GM19452 (cell line): ENCODE data around the gene MRPL28.
"Not testable (repeated sequence)": the region's sequence is repeated elsewhere in the genome, so short reads cannot be mapped to it uniquely, and the experiment has no call there.

Experiments used
- ATAC-seq: cut with Tn5 transposase; IDR thresholded peaks from one replicate; pipeline ENCODE4 v1.9.1; 2021; ENCODE audit not compliant: unreplicated experiment

Gene MRPL28

DNA sequence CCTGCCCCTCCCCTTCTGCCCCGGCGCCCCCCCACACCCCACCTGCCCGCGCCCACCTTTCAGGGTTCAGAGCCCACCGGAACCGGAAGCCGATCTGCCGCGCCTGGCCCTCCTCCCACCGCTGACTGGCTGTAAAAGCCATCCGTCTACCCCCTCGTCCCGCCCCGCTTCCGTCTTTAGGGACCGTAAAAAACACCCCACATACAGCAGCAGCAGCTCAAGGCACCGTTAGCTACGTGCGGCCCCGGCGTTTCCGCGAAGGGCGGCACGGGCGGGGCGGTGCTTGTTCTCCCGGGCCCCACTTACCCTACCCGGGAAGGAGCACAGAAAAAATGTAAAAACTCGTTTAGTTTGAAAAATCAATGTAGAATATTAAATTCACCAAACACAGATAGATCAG, at the start of gene MRPL28:
Gene MRPL28 (minus strand): TSS at position 96 of the 400 bp plus-strand sequence. CDS start 320 bp downstream, outside the sequence.
- ATAC-seq, result peak; percentile 74

DNA sequence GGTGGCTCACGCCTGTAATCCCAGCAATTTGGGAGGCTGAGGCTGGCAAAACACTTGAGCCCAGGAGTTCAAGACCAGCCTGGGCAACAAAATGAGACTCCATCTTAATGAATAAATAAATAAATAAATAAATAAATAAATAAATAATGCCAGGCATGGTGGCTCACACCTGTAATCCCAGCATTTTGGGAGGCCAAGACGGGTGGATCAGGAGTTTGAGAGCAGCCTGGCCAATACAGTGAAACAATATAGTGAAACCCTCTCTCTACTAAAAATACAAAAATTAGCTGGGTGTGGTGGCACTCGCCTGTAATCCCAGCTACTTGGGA, 44.8 kb upstream of the MRPL28 start:
- not testable (repeated sequence) for ATAC-seq

DNA sequence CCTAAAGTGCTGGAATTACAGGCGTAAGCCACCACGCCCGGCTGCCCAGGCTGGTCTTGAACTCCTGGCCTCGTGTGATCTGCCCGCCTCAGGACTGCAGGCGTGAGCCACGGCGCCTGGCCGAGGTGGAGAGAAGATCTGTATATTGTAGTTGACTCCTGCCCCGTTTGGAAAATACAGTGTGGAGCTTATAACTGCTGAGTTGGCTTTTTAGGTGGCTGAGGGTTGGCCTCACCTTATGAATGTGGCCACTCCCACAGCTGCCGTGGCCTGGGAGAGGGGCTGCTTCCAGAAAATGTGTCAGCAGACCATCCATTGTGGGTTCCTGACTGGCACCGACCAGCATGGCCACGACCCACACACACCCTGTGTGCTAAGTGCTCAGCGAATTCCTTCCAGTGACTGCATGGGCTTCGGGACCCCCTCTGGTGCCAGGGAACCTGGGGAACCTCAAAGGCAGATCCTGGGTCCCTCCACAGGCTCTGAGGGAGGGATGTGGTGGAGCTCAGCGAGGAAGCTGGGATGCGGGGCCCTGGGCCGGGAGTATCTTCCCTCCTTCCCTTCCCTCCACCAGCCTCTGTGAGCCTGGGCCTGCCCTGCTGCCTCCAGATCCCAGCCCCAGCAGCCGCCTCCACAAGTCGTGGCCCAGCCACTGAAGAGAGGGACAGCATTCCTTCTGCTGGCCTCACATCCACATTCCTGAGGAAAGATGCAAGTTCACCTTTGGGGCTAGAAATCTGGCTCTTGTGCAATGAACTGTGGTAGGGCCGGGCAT, 44.2 kb upstream of the MRPL28 start:
- no peak for ATAC-seq

DNA sequence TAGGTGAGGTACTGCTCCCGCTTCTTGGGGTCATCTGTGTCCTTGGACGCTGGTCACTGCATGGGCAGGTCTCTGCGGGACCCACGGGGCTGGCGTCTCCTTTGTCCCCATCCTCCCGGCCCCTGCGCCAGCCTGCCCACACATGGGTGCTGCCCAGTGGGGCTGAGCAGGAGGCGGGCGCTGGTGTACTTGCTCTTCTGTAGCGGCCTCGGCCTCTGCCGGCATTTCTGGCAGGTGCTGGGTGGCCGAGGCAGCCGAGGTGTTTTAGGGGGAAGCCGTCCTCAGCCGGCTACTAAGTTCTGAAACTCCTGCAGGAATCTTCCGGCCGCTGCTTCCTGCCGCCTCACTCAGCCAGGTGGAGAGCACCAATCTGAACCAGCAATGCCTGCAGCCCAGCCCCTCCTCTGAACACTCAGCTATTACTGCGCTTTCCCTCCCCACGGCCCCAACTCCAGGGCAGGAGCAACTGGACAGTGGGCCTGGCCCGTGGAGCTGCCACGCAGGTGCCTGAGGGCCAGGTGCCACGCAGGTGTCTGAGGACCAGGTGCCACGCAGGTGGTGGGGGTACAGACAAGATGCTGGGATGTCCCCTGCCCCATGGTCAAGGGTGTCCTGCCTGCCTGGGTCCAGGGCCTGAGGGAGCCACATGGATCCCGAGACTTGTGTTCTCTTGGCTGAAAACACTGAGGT, 41.4 kb upstream of the MRPL28 start:
- no peak for ATAC-seq

DNA sequence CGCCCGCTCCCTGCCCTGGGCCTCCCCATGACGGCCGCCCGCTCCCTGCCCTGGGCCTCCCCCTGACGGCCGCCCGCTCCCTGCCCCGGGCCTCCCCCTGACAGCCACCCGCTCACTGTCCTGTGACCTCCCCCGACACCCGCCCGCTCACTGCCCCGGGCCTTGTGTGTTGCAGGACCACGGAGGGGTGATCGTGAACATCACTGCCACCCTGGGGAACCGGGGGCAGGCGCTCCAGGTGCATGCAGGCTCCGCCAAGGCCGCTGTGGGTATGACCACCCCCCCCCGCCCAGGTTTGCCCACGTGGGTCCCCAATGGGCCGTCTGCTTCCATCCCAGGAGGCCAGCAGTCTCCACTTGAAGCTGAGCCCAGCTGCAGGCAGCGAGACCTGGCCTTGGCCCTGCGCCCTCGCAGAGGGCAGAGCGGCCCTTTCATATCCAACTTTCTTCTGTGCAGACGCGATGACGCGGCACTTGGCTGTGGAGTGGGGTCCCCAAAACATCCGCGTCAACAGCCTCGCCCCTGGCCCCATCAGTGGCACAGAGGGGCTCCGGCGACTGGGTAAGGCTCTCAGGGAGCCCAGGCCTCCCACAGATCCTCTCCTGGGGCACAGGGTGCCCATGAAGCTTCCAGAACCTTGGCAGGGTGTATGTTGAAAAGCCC, 40.3 kb upstream of the MRPL28 start:
- no peak for ATAC-seq

DNA sequence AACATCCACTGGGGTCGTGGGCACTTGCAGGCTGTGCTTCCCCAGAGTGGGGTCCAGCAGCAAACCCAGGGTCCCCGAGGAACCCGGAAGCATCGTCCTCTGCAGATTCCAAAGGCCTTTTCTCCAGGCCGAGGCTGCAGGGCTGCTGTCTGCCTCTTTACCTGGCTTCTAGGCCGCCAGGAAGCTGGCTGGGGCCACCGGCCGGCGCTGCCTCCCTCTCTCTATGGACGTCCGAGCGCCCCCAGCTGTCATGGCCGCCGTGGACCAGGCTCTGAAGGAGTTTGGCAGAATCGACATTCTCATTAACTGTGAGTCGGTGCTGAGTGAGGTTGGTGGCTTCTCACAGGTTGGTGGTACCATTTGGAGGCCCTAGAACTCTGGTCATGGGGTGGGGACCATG, 36.9 kb upstream of the MRPL28 start:
- ATAC-seq, result no peak

DNA sequence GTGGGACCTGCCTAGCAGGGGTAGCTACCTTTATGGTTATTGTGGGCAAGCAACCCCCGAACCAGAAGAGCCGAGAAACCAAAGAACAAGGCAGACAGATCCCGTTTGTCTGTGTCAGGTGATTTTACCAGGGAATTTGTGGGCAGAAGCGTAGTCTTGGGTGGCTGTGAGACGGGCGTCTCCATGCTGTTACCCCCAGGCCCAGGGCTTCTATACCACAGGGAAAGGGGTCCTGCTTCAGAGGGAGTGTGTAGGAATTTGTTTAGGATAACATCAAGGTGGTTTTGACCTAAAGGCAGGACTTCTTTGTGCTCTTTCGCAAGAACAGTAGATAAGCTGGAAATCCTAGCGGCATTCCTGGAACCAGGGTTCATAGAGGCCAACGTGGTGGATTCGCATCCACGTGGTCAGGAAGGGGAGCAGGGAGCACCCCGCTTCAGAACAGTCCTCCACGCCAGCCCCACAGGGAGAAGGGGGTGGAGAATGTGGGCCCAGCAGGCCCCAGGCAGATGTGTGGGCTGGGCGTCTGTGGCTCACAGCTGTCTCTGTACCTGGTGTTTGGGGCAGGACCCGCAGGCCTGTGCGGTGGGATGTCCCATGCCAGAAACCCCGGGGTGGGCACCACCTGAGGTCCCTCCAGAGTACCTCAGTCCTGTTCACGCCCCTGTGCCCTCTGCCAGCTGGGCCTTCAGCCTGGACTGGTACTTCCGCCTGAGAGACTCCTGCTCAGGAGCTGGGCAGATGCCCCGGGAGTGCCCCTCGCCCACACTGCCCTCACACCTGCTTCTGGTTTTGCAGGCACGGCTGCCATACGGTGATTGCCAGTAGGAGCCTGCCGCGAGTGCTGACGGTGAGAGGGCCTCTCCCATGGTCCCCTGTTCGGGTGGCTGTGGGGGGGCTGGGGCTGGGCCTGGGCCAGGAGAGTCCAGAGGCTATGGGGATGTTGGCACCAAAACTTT, 35.5 kb upstream of the MRPL28 start:
- ATAC-seq, result no peak

DNA sequence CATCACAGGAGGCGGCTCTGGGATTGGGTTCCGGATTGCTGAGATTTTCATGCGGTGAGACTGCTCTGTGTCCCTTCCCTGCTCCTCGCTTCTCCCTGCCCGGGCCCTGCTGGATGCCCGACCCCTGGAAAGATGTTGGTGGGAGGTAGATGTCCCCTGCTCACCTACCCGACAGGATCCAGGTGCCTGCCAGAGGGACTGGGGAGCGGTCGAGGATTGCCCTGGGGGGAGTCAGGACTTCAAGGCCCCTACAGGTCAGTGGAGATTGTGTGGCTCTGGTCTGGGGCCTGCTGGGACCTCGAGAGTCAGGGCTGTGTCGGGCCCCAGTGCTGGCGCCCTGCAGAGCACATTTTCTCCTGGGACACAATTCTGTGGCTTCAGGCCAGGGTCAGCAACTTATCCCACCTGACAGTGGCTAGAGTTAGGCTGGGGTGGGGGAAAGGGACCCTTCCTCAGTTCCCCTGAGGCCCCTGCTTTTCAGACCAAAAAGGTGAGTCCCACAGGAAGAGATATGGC, 34.7 kb upstream of the MRPL28 start:
- ATAC-seq, result no peak

DNA sequence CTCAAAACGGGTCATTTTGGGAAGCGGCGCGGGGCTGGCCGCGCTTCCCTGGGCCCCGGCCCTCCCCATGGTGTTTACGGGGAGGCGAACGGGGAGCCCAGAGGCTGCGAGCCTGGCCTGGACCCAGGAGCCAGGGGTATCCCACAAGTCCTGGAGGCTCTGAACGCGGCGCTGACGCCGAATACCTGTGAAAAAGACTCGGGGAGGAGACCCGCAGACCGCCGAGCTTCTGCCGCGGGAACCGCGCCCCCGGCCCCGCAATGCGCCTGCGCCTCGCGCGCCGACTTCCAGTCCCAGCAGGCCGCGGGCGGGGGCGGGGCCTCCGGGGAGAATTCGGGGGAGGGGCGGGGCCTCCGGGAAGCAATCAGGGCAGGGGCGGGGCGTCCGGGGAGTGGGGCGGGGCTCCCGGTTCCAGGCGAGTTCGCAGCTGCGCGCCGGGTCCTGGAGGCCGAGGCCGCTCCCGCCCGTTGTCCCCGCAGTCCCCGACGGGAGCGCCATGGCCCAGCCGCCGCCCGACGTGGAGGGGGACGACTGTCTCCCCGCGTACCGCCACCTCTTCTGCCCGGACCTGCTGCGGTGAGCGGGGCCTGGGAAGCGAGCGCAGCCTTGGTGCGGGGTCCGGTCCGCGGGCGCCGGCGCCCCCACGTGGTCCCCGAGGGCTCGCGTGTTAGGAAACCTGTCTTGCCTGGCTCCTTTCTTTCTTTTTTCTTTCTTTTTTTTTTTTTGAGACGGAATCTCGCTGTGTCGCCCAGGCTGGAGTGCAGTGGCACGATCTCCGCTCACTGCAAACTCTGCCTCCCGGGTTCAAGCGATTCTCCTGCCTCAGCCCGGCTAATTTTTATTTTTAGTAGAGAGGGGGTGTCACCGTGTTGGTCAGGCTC, 31.4 kb upstream of the MRPL28 start, which contains the start of gene DECR2:
Gene DECR2 (plus strand): TSS at position 418 of the 881 bp plus-strand sequence. CDS start 79 bp downstream, at position 497.
- peak; percentile 54 for ATAC-seq

DNA sequence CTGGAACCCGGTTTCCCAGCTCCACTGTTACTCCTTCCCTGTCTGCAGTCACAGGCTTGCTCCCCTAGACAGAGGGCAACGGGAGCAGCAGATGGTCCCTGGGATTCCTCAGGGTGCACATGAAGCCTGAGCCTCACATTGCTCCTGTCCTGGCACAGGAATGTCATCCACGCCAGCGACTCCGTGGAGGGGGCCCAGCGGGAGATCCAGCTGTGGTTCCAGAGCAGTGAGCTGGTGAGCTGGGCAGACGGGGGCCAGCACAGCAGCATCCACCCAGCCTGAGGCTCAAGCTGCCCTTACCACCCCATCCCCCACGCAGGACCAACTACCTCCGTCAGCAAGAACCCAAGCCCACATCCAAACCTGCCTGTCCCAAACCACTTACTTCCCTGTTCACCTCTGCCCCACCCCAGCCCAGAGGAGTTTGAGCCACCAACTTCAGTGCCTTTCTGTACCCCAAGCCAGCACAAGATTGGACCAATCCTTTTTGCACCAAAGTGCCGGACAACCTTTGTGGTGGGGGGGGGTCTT, 29.8 kb upstream of the MRPL28 start:
- no peak for ATAC-seq

DNA sequence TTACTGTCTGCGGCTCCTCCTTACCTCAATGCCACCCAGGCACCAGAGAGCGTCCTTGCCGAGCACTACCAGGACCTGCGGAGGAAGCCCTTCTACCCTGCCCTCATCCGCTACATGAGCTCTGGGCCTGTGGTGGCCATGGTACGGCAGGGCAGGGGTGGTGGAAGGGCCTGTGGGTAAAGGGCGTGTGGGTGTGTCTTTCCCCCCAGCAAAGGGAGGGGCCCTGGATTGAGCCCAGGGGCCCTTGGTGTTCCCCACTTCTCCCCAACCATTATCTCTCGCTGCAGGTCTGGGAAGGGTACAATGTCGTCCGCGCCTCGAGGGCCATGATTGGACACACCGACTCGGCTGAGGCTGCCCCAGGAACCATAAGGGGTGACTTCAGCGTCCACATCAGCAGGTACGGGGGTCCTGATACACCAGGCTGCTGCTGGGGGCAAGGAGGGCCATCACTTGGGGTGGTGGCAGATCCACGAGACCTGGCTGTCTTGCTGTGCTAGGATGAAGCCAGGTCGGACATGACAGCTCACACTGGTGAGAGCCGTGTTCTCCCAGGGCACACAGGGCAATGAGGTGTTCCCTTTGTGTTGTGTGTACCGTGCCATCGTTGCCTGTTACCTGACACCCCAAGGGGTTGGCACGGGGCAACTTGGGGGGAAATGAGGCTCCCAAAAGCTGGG, 29.1 kb upstream of the MRPL28 start:
- ATAC-seq, result no peak

DNA sequence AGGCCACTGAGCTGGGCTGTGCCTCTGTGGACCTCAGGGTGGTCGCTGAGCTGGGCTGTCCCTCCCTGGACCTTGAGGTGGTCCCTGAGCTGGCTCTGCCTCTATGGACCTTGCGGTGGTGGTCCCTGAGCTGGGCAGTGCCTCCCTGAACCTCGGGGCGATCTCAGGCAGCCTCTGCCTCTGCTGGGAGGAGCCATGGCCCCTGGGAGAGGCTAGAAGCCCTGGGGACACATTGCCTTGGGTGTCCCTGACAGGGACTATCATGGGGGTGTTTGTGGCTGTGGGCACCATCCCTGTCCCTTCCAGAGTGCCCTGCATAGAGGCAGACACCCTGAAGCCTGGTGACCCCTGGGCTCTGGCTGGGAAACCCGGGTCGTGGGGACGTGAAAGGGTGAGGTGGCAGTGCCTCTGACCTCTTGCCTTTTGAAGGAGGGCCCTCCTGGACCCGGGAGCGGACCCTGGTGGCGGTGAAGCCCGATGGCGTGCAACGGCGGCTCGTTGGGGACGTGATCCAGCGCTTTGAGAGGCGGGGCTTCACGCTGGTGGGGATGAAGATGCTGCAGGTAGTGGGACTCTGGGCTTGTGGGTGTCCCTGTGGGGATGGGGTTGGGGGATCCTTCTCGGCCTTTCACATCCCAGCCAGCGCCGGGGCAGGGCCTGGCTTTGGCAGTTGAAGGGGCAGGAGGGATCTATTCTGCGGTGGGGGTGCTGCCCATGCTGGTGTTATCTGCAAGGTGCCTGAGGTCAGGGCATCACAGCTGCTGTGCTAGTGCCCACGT, 28.4 kb upstream of the MRPL28 start:
- no peak for ATAC-seq

DNA sequence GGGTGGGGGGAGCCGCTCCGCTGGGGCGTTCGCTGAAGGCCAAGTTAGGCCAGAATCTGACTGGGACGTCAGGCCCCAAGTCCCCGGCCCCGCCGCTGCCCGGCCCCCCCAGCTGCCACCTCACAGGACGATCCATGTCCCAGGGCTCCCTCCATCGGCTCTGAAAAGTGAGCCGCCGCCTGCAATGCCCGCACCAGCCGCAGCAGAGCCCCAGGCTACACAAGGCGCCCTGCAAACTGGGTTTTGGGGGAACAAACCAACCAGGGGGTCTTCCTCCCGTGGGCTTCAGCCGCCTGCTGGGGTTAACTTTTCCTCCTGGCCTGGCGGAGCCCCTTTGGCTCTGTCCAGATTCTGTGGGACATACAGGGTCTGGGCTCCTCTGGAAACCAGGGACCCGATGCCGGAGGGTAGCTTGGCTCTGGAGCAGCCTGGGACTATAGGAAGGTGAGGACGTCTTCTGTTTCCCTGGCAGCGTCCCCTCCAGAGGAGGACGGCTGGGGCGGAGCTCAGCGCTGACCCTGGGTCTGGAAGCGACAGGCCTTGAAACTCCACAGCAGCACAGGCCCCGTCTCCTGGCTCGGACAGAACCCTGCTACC, 27.5 kb upstream of the MRPL28 start:
- no peak for ATAC-seq

DNA sequence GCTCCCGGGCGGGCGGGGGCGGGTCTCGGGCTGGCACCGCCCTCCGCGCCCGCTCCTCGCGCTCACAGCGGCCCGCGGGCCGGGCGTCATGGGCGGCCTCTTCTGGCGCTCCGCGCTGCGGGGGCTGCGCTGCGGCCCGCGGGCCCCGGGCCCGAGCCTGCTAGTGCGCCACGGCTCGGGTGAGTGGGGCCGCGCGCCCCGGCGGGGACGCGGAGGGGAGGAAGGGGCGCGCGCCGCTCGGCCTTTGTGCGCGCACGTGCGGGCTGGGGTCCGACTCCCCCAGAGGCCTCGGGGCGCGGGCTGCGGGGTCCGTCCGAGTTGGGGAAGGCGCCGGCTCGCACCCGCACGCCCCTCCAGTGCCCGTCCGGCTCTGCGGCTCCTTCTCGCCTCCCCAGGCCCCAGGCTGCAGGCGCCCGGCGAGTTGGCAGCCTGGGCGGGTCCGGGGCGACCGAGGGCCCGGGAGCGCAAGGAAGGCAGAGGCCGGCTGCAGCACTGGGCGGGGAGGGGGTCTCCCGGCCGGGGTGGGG, 26.9 kb upstream of the MRPL28 start, which contains the start of gene NME4:
Gene NME4 (plus strand): TSS at position 65 of the 527 bp plus-strand sequence. CDS start 24 bp downstream, at position 89.
- ATAC-seq, result no peak

DNA sequence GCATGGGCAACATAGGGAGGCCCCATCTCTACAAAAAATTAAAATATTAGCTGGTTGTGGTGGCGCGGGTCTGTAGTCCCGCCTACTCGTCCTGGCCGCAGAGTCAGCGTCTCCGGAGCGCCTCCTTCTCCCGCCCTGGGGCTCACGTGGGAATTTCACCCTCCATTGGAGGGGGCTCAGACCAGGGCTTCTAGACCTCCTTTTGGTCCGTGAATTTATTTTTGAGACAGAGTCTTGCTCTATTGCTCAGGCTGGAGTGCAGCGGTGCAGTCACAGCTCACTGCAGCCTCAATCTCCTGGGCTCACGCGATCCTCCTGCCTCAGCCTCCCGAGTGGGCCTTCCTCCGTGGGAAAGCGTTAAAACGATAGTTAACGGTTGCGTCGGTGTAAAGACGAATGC, 26.3 kb upstream of the MRPL28 start:
- ATAC-seq, result no peak

DNA sequence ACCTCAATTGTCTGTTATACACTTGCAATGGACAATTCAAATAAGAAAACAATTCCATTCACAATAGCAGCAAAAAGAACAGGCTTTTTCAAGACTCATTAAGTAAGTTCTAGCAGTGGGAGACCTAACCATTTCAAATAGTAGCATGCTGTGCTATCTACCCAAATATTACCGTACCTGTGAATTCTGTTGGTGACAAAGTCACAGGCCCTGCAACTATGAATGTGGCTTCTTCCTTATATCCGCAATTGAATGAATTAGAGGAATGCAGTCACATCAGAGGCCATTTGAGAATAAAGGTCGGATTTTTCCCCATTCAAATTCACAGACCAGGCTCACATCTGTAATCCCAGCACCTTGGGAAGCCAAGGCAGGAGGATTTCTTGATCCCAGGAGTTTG, 25.9 kb upstream of the MRPL28 start:
- no peak for ATAC-seq

DNA sequence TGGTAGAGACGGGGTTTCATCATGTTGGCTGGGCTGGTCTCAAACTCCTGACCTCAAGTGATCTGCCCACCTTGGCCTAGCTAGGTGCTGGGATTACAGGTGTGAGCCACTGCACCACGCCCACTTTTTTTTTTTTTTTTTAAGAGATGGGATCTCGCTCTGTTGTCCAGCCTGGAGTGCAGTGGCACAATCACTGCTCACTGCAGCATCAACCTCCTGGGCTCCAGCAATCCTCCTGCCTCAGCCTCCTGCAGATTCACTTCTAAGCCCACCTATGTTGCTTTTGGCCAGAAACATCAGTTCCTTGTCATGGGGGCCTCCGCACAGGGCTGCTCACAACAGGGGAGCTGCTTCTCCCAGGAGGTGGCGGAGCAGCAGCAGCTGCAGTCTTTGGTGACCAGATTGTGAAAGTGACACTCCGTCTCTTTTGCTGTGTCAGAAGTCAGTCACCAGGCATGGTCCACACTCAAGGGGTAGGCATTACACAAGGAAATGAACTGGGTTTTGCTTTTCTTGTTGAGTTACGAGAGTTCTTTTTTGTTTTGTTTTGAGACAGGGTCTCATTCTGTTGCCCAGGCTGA, 22.2 kb upstream of the MRPL28 start:
- ATAC-seq, result no peak
